Dermis blood vessel endothelial cell (primary cell): Measurements from ENCODE around the gene CREB5. TPM values are rescaled to one million over a fixed set of nuclear protein-coding genes. Genes with fewer than 3 reads are reported as not detected.

Source experiments
- DNase-seq: peaks from one replicate; pipeline ENCODE4 v3.0.0; 2010
- total RNA-seq: library from RNA; depleted of rRNA; stranded (reverse); fragments of >200 nt; gene quantifications from 2 replicates; pipeline ENCODE4 v1.2.3, GENCODE V29; 2014

The CREB5 gene
- total RNA-seq, 1 donor from 2014 or later, result 4.1 TPM

DNA sequence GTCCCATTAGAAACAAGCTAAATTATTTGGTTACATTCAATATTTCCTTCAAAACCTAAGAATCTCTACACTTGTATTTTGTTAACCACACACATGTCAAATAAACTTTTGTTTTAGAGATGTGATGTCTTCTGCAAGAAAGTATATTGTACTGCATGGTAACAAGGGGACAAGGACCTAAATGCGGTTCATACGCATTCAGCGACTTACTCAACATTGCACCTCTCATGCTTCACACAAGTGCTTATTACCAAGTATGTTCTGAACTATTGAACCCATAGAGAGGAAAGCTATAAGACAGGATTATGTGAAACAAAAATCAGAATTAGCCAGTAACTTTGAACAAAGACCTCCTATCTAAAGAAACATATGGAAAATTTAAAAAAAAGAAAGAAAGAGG lies 68.3 kb downstream of the CREB5 start:
- no peak for DNase-seq

DNA sequence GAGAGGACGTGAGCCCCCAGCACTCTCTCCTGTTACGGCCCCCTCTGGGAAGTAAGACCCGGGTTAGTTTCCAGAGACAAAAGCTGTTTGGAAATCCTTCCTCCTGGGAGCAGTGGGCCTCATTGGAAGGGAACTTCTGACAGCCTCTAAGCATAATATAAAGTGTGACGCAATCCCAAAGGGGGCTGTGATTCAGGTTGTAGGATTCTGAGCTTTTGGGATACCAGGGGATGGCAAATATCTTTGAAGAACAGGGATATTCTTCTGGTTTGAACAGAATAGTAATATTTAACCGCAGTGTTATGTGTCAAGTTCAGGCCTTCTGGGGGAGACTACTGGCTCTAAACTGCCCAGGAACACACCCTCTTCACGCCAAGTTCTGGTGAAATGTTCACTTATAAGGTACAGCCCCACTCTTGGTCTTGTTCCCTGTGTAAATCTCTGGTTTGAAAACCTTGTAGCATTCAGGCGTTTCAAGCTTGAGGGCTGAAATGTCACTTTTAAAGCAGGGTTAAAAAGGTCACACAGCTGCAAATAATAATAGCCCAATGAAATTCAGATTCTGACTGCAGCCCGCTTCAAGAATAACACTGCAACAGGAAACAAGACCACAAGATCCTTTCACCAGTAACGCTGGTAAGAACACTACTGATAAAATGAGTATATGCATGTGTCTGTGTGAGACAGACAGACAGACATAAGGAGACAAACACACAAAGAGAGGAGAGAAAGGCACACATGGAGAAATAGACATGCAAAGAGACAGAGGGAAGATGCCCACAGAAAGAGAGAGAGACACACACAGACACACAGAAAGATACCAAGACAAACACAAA lies 69.0 kb downstream of the CREB5 start:
- DNase-seq, result no peak

DNA sequence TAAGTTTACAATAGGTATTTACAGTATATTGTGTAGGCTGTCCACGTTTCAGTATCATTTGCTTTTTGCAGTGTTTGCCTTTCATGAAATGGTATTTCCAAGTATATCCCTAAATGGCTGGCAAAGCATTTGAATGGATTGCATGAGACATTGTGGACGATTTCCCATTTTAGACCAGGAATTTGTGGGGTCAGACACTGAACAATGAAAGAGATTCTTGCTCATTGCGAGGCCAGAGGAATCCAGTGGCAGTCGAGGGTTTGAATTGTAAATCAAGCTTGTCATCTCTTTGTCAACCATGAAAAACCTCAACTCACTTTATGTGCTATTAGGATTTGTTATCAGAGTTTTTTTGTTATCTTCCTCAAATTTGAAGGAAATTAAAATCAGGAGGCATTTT lies 70.8 kb downstream of the CREB5 start:
- no peak for DNase-seq

DNA sequence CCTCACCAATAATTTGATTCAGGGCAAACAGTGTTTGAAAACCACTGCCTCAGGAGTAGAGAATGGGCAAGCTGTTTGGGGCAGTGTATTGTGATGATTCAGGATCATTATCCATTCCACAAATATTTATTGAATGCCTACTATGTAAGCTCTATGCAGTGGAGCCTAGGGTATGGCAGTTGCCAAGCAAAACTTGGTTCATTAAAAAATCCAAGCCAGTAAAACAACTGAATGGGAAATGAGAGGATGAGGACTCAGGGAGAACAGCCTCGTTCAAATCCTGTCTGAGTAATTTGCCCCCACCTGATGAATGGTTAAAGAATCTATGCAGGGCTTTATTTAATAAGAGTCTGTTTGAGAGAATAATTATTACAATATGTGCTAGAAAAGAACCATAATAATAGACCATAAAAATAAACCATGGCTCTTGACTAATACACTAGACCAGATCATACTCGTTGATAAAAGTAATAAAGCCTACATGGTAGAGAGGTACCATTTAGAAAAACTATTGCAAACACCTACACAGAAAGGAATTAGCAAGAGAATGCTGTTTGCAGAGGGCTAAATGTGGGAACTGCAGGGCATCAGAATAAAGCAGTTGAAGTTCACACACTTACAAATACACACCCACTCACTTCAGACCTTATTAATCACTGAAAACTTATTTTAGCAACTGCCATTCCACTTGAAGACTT lies 71.7 kb downstream of the CREB5 start:
- no peak for DNase-seq

DNA sequence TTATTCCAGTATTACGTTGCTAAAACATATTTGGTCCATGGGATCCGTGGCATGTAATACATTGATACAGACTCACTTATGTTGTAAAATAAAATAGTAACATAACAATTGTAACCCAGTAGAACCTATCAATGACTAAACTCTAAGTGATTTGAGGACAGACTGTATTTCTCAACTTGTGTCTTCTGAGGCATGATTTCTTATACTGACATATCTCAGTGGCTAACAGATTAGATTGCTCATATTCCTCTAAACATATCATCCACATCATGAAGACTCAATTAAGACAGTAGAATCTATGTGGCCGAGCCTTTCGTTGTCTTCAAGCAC lies 72.3 kb downstream of the CREB5 start:
- DNase-seq, result no peak

DNA sequence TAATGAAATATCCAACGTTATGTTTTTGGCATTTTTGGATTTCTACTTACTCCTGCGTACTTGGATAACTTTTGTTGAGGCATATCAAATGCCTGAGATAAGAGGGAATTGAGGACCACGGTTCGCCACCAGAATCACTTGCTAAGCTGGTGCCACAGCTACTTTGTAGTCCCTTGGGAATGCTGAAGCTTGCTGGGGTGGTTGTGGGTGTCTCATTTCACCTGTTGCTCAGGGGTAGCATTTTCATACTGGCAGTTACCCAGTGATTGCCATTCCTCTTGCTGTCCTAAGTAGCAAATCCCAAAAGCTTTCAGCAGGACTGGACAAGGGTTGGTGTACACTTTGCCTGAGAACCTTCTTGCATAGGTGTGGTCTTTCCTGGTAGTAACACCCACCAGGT lies 75.2 kb downstream of the CREB5 start:
- no peak for DNase-seq

DNA sequence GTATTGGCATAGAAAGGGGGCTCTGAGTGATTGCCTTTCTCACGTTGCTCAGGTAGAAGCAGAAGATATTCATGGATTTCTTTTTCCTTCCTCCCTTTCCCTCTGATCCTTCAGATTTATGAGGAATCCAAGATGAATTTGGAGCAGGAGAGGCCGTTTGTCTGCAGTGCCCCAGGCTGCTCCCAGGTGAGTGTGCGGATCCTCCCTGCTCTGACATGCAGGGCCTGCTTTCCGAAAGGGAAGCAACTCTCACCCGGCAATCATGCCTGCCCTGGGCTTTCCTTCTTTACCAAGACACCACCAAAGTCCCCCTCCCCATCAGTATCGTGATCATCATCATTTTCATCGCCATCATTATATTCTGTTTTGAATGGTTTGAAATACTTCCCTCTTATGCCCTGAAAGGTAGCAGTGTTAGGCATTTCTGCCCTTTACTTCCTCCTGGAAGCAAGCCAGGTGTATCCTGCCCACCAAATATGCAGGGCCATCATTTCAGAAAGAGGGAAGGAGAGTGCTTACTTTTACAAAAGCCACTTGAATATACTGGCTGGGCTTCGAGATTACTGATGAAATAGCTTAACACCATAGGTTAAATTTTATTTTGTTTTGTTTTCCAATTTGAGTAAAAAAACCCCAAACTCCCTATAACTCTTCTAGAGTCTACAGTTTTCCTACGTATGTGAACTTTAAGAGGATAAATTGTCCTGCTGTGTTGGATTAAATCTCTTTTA lies 75.9 kb downstream of the CREB5 start:
- no peak for DNase-seq

DNA sequence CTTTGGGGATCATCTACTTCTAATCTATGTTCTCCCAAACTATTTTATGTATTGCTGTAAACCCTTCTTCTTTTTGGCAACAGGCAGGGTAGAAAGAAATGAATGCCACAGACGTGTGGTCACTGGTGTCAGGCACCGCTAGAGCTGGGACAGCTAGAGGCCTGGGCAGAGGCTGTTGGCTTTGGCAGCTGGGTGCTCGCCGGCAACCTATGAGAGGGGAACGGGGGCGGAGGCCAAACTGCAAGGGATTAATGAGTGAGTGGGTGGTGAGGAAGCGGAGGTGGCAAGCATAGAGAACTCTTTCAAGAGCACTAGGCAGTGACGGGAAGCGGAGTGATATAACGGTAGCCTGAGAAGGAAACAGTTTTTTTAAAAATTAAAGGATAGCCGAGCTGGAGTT lies 78.5 kb downstream of the CREB5 start:
- DNase-seq, result no peak

DNA sequence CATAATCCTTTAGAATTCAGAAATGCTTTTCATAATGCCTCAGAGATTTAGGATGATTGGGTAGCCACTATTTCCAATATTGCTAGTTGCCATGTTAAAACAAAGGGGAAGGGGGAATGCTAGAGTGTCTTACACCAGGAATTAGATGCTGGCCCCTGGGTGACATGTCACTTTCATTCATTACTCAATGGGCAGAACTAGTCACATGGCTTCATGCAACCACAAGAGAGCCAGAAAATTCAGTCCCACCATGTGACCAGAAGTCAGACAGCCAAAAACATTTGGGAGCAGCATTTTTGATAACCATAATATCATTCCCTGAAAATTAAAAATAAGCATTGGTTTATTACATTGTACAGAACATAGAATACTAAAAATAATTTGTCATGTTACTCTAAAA lies 81.2 kb downstream of the CREB5 start:
- DNase-seq, result no peak

DNA sequence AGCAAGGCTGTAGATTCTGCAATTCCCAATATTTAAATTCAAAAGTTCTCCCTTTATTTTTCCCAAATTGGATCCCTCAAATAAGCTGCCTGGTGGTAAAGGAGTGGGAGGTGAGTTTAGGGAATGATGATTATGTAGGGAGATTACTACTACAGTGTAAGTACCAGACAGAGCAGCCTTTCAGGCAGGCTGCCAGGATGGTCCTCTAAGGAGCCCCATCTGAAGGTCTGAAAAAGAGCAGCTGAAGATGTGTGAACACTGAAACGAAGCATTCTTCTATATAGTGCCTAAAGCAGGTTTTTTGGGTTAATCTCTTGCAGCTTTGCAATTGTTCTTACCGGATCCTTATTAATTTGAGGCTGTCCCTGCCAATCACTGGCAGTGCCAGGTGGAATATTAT lies 84.7 kb downstream of the CREB5 start:
- DNase-seq, result no peak

DNA sequence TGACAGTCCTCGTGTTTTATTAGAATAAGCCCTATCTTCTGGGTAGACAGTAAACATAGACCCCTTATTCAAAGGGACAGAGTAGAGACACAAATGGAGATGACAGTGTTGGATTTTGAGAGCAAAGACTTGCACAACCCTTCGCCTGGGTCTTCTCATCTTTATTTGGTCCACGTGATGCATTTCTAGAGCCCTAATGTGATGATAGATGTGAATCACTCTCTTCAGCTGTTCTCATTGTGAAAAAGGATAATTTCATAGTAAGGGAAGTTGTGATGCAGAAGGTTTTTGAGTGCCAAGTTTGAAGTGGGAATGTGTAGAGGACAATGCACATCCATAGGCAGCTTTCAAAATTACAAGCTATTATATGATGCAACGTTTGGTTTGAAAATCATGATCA lies 86.3 kb downstream of the CREB5 start:
- no peak for DNase-seq

DNA sequence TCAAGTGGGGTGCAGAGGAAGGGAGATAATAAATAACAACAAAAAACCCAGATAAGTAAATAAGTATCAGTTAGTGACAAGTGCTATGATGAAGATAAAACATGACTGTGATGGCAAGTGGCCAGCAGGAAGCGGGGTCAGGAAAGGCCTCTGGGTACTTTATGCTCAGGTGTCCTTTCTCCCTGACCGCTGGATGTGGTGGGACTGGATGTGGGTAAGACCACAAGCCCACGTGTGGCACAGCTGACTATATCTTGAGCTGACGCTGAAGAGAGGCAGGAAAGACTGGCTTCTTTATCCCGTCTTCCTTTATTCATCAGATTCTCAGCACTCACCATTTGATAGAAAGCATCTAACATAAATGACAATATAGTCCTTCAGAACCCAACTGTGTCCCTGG lies 87.8 kb downstream of the CREB5 start:
- DNase-seq, result no peak

DNA sequence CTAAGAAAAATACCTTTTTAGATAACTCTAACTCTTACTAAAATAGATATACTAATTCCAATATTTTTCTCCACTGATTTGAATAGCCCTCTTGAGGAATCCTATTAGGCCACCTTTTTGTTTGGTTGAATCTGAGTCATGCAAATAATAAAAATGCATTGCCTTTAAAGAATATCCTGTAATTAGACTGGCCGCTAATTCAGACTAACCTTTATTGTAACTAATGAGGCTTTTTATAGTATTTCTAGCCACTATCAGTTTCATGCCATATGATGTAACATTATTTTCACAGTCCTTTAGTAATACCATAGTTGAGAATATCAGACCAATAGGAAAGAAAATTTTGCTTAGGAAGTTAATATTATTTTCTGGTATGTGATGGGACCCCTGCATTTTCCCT lies 90.1 kb downstream of the CREB5 start:
- DNase-seq, result no peak

DNA sequence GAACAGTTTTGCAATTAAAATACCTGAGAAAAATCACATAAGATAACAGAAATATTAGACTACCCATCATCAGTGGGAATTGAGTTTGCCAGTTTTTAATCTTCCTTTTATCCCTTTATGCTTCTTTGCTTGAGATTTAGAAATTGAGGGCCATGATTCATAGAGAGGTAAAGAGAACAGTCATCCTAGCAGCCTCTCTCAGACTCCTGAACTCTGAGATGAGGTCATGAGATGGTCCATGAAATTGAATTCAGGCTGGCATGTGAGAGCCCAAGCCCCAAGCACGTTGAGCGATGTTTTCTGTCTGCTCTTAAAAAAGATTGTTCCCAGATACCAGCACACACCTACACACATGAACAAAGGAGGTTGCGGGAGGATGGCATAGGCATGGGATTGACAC lies 91.1 kb downstream of the CREB5 start:
- no peak for DNase-seq

DNA sequence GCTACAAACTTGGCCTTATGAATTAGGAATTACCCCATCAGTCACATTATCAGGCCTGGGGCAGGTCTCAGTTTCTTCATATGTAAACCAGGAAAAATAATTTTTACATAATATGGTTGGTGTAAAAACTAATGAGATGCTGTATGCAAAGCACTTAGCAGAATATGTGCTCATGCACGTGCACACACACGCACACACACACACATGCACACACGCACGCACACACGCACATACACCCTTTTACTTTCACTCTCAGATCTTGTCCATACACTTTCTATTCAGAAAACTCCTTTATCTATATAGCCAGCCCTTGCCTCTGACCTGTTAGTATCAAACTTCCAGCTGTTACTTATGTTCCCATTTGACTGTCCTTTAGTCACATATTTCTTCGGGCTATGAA lies 92.7 kb downstream of the CREB5 start:
- DNase-seq, result no peak

DNA sequence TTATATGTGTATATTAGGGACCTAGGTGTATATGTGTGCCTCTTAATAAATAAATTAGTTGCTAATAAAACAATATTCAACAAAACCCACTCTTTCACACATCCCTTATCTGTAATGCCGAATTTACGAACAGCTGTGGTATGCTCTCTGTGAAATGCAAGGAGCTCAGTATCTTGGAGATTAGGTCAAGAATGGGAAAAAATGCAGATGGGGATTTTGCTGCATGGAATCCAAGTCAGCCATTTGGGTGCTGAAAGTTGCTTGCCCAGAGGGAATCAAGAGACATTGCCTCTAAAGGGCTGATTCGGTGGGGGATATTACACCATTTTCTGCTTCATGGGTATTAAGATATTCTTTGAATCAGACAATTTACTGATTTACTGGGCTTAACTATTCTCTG lies 93.5 kb downstream of the CREB5 start:
- DNase-seq, result no peak

DNA sequence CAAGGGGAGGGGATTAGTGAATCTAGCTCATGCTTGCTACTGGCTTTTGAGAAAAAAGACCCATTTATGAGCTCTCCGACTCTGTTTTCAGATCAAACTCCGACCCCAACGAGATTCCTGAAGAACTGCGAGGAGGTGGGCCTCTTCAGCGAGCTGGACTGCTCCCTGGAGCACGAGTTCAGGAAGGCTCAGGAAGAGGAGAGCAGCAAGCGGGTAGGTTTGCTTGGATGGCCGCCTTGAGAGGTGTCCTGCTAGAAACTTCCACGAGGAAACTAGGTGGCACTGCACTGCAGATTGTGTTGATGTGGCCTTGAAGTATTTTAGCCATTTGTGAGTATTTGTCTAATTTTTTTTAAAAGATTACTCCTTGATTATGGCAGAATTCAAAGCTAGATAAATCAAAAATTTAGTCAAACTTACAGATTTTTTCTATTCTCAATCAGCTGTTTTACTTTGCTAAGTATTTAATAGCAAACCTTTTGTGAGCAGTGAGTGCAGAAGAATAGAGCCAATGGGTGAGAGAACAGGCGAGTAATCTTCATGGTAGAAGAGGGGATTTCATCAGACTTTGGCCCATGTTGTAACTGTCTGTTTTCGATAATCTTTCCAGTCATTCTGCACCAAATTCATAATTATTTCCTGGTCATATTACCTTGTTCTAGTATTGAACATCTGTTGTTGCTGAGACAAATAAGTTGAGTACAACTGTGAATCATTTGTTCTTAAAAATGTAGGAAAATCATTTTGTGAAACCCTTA lies 95.4 kb downstream of the CREB5 start:
- DNase-seq, result no peak

DNA sequence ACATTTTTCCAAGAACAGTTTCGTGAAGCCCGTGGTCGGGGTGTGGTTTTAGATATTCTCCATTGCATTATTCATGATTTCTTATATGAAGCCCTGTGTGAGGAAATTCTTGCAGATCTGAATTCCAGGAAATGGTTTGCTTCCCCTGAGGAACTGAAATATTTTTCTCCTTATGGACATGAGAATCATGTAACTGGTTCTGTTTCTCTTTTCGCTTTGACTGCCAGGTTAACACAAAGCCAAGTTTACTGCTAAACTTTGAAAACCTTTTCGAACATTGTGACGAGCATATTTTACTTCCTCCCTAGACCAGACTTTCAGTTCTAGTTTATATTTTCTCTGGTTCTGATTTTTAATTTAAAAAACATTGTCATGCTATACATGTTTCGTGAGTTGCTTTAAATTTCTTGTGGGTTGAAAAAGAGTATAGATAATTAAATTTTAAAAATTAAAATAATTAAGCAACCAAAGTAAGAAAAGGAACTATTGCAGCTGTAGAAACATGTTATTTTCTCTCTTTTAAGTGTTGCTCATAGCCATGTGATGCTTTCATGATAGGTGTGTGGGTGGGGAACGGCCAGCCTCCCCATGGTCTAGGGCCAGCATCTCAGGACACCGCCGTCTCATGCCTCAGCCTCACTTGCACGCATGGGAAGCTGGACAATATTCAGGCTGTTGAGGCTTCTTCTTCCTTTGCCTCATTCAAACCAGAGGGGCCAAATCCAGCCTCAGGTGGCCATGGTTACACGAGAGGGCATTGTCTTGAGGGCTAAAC lies 97.1 kb downstream of the CREB5 start:
- peak; percentile 41 for DNase-seq

DNA sequence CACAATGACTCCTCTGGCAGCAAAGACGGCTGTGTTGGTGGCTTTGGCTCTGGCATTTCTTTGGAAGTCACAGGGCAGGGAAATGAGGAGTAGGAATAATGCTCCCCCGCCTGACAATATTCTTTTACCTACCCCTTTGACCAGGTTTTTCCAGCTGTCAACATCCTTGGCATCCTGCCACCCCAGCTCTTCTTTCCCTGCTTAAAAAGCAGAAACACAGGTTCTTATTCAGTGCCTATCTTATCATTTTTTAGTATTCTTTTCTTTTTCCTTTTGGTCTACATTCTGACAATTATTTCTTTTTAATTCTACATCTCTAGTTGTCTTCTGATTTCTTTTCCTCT lies 97.7 kb downstream of the CREB5 start:
- DNase-seq, result no peak

DNA sequence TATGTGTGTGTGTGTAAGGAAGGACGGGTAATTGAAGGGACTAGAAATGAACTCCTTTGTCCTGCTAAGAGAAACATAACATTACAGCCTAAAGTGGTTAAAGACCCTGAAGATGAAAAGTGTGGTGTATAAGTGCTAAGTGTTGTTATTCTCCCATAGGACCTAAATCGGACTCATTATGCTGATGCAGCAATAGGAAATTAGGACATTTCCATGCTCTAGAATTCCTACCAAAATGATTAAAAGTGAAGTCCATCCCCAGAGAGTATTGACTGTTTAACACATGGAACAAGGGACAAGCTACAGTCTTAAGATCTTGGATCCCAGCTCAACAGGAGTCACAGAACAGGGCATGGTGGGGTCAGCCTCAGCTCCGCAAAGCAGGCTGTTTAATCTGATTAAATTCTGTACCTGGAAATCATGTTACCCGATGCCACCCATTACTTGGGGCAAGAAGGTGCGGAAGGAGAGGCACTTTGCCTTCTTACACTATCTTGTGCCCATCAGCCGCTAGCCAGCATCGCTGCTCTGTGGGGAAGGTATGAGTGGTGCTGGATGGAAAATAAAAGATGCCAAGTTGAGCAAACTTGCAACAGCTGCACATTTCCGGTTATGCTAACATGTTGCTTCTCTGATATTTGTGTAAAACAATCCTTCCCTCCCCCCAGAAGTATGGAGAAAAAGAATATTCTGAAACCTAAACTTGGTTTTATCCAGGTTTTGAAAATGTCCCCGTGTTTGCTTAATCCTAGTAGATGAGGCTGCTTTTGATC lies 100.5 kb downstream of the CREB5 start:
- DNase-seq, result no peak

DNA sequence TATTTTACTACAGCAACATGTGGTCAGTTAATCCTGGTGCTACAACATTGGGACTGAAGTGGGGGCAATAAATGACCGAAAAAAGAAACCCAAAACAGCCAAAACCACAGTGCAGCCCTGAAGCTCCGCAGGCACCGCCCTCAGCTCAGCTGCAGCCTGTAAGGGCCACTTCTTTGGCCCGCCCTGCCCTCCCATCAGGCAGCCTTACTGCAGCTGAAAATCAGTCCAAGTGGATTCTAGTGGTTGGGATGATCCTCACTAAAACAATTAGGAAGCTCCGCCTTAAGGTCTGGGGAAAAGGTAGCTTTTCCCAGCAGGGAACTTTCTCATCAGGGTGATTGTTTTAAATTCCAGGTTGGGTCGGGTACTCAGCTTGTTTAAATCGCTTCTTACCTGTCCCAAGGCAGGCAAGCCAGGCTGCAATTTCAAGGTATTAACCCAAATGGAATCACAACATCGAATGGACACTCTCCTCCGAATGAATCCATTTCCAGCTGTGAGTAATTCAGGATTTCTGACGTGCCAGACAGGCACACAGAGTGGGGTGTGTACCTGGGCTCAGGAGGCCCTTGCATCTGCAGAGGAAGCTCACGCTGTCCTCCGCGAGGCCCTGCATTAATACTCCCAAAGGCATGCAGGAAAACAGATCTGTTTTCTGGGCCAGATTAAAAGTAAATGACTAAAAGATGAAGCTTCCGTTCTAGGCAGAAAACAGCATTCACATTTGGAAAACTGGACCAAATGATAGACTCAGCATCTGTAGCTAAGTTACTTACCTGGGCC lies 104.3 kb downstream of the CREB5 start:
- DNase-seq, result no peak
